GM18951 (cell line): ENCODE results near the gene MADD.
"Not testable (repeated sequence)": the region's sequence is repeated elsewhere in the genome, so short reads cannot be mapped to it uniquely, and the experiment has no call there.

ENCODE experiments used
- POLR2A ChIP-seq: IDR thresholded peaks from 4 replicates; pipeline ENCODE4 v1.6.1; 2011; ENCODE audit warnings: mild to moderate bottlenecking; ENCODE audit not compliant: insufficient read length, insufficient read depth; ENCODE audit errors: extremely low read depth
- in situ Hi-C: fragments of 300-500 bp; cut with MboI; formaldehyde crosslinking; loops from one replicate; pipeline ENCODE4 v1.12.0; 2022; ENCODE audit warnings: low sequenced_read_pairs, mixed read lengths, inconsistent platforms; ENCODE audit not compliant: unreplicated experiment

The MADD gene

GRCh38 chr11:47328449-47329390 lies 58.8 kb downstream of the MADD start:
- TF ChIP-seq POLR2A, result no peak
- in situ Hi-C loops, result no loop called here

- in situ Hi-C loops, result no loop called here
- TF ChIP-seq POLR2A, result no peak
Measured at GRCh38 chr11:47329431-47329986, 59.6 kb downstream of the MADD start.

DNA sequence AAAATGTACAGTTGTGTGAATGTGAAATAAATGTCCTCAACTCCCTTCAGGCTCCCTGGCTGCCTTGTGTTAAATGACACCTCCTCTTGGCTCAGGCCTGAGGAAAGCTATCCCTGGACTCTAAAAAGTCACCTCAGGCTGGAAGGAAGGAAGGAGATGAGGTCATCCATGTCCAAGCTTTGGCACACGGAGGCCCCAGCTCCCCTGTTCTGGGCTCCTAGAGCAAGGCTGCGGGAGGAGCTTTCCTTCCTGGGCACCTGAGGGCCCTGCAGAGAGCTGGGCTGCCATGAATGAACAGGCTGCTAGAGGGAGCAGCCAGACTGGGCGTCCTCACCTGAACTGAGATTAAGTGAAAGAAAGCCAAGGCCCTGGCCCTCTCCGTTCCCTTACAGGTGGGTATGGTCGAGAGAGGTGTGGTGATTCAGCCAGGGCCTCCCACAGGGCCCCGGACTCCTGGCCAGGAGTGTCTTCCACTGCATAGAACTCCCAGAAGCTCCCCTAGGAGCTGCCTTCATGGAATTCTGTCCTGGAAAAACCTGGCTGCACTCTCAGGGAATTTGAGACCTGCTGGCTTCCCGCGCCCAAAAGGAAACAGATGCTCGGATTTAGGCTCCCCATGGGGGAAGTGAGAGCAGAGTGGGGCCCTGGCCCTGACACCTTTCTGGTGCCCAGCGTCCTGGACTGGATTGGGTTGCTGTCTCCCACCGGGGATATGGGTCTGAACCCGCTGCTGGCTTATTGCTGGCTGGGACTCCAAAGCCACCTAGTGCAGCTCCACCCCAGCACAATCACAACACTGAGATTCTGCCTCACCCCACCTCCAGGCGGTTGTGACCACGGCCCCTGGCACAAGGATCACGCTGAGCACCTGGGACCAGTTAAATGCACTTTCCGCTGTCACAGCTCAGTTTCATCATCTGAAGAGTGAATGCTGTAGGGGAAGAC lies 60.3 kb downstream of the MADD start:
- TF ChIP-seq POLR2A, result no peak
- in situ Hi-C loops, result no loop called here

GRCh38 chr11:47331454-47332302 lies 61.7 kb downstream of the MADD start:
- no peak for TF ChIP-seq POLR2A
- in situ Hi-C loops, result no loop called here

- TF ChIP-seq POLR2A, result no peak
- in situ Hi-C loops, result no loop called here
Measured at GRCh38 chr11:47332303-47332711, 62.4 kb downstream of the MADD start.

GRCh38 chr11:47332791-47333525 lies 63.0 kb downstream of the MADD start:
- TF ChIP-seq POLR2A, result no peak
- in situ Hi-C loops, result no loop called here

GRCh38 chr11:47333526-47333845 lies 63.6 kb downstream of the MADD start:
- no peak for TF ChIP-seq POLR2A
- in situ Hi-C loops, result no loop called here

GRCh38 chr11:47333886-47334443 lies 64.0 kb downstream of the MADD start:
- no peak for TF ChIP-seq POLR2A
- in situ Hi-C loops, result no loop called here

GRCh38 chr11:47334699-47335411 lies 64.9 kb downstream of the MADD start:
- in situ Hi-C loops, result not testable (repeated sequence)

DNA sequence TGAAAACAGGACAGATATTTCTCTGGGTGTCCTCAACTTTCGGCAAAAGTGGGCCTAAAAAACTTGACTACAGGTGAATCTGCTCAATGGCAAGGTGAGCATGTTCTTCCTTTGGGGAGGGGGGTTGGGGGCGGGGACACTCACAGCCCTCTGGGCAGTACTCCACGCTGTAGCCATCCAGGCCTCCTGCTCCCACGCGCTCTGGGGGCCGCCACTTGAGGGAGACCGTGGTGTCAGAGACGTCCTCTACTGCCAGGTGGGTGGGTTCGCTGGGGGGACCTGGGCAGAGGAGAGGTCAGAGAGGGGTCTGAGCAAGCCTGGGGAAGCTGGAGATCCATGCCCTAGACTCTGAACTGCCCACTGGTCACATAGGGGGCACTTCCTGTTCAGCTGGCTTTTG lies 65.8 kb downstream of the MADD start:
- TF ChIP-seq POLR2A, result no peak
- in situ Hi-C loops, result no loop called here

- no peak for TF ChIP-seq POLR2A
- in situ Hi-C loops, result no loop called here
Measured at GRCh38 chr11:47336595-47336994, 66.7 kb downstream of the MADD start.

DNA sequence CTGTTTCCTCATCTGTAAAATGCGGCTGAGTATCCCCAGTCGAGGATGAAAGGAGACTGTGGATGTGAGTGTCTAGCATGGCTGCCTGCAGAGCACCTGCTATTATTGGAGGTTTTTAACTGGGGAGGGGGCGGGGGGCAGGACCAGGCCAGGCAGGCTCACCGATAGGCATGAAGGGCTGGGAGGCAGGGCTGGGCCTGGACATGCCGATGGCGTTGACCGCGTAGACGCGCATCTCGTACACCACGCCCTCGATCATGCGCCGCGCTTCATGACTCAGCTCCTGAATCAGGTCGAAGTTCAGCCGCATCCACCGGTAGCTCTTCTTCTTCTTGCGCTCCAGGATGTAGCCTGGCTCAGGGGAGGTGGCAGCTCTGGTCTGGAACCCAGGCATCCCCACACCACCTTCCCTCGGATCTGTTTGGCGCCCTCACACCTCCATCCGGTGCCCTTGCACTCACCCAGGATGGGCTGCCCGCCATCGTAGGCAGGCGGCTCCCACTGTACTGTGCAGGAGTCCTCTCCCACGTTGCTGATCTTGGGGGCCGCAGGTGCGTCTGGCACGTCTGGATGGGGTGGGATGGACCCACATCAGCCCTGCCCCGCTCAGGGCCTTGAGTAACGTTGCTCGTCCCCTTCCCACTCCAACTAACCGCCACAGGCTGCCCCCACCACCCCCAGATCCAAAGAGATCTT lies 67.4 kb downstream of the MADD start:
- in situ Hi-C loops, result no loop called here
- TF ChIP-seq POLR2A, result no peak
